HepG2 (cell line): ENCODE data around the gene GRIP2. TPM values are rescaled to one million over a fixed set of nuclear protein-coding genes. Genes with fewer than 3 reads are reported as not detected.

Experiments
- ATAC-seq: fragments of 200-7000 bp; cut with Tn5 transposase; 3 replicates; pipeline ENCODE4 v1.9.1; 2020; ENCODE audit warnings: mild to moderate bottlenecking, moderate library complexity
- BruUV-seq: library from RNA; stranded (reverse); fragments of 400-500 nt; replicated peaks from 2 replicates; lab custom pipeline; 2021; lab: Mats Ljungman, UMichigan
- CTCF ChIA-PET: fragments of 300-600 bp; formaldehyde crosslinking; extraction: SDS; loops from one replicate; lab custom pipeline; 2021; ENCODE audit warnings: low total read pairs, inconsistent platforms, low intra/inter-chr PET ratio; lab: Yijun Ruan, JAX
- POLR2A ChIA-PET: fragments of 350-600 bp; sonication (Branson Sonifier 250); formaldehyde crosslinking; loops from one replicate; lab custom pipeline; 2020; ENCODE audit warnings: antibody characterized with exemption, inconsistent platforms; lab: Yijun Ruan, JAX
- DNase-seq: peaks from one replicate; pipeline ENCODE4 v3.0.0-alpha.2; 2015; ENCODE audit warnings: low spot score
- FAIRE-seq: peaks from 3 replicates; lab custom pipeline; 2011; peaks lifted over from hg19 to GRCh38; lab: Jason Lieb, UNC
- H2AFZ ChIP-seq: one replicate; pipeline ENCODE4 v1.6.1; 2011; ENCODE audit warnings: low read length, inconsistent platforms
- H3K27ac ChIP-seq: fragments of 300-600 bp; 3 replicates; pipeline ENCODE4 v1.8.0; 2011; ENCODE audit warnings: mixed run types, mild to moderate bottlenecking, mixed read lengths, low read length, inconsistent platforms; ENCODE audit not compliant: insufficient read depth; ENCODE audit errors: extremely low read length
- H3K27me3 ChIP-seq, 2 experiments: fragments of 200-600 bp in 1 of 2; 2 replicates in 1 of 2; 3 replicates in 1 of 2; pipeline versions ENCODE4 v1.6.0 to v1.8.0; 2011; ENCODE audit warnings: low read length in 2 of 2, mild to moderate bottlenecking in 2 of 2, moderate library complexity in 2 of 2, inconsistent platforms in 1 of 2; ENCODE audit not compliant: insufficient read depth in 2 of 2, control insufficient read depth in 1 of 2
- H3K36me3 ChIP-seq, 2 experiments: fragments of 200-600 bp in 1 of 2; replicated peaks in 1 of 2; 2 replicates in 1 of 2; 3 replicates in 1 of 2; pipeline versions ENCODE4 v1.5.1 to v1.8.0; 2011; ENCODE audit warnings: low read length in 2 of 2, inconsistent platforms in 1 of 2; ENCODE audit not compliant: insufficient read depth in 2 of 2, control insufficient read depth in 1 of 2
- H3K4me1 ChIP-seq: 2 replicates; pipeline ENCODE4 v1.5.1; 2012; ENCODE audit warnings: low read length, inconsistent platforms; ENCODE audit not compliant: insufficient read depth
- H3K4me2 ChIP-seq: 2 replicates; pipeline ENCODE4 v1.6.0; 2011; ENCODE audit warnings: low read depth, low read length, inconsistent platforms
- H3K4me3 ChIP-seq, 3 experiments: fragments of 200-600 bp in 1 of 3; sonication (generic), shearing (Covaris generic) in 1 of 3; replicated peaks in 1 of 3; 2 replicates each; pipeline ENCODE4 v1.5.1; 2011 to 2016; ENCODE audit warnings: low read length in 3 of 3, inconsistent platforms in 2 of 3, low read depth in 2 of 3, mild to moderate bottlenecking in 2 of 3, control low read depth in 1 of 3, mixed read lengths in 1 of 3; ENCODE audit not compliant: insufficient read depth in 1 of 3
- H3K79me2 ChIP-seq: one replicate; pipeline ENCODE4 v1.6.1; 2011; ENCODE audit warnings: low read length, inconsistent platforms; ENCODE audit not compliant: insufficient read depth
- H3K9ac ChIP-seq: 2 replicates; pipeline ENCODE4 v1.6.0; 2011; ENCODE audit warnings: mild to moderate bottlenecking, low read depth, low read length, inconsistent platforms; ENCODE audit not compliant: insufficient read depth
- H3K9me3 ChIP-seq: 2 replicates; pipeline ENCODE4 v1.5.1; 2012; ENCODE audit warnings: mild to moderate bottlenecking, low read length
- H4K20me1 ChIP-seq: 2 replicates; pipeline ENCODE4 v1.6.0; 2011; ENCODE audit warnings: inconsistent platforms, mild to moderate bottlenecking, low read length, moderate library complexity; ENCODE audit not compliant: insufficient read depth
- CTCF ChIP-seq: sonication (generic); formaldehyde crosslinking; IDR thresholded peaks from 2 replicates; pipeline ENCODE4 v1.5.0; 2020; ENCODE audit warnings: mild to moderate bottlenecking, missing genetic modification reagents, moderate library complexity
- FLYWCH1 ChIP-seq: sonication (generic); formaldehyde crosslinking; IDR thresholded peaks from 2 replicates; pipeline ENCODE4 v1.8.1; 2023; ENCODE audit warnings: mild to moderate bottlenecking, missing genetic modification reagents
- FOSL2 ChIP-seq: sonication (generic); formaldehyde crosslinking; IDR thresholded peaks from 2 replicates; pipeline ENCODE4 v1.4.0; 2020; ENCODE audit warnings: missing genetic modification reagents
- GTF2F1 ChIP-seq: fragments of 150-350 bp; IDR thresholded peaks from 2 replicates; pipeline ENCODE4 v1.6.1; 2014; ENCODE audit warnings: low read length
- MAFF ChIP-seq: IDR thresholded peaks from 2 replicates; pipeline ENCODE4 v1.6.1; 2011; ENCODE audit warnings: low read depth, low read length, improper control_type of control experiment
- MAX ChIP-seq: IDR thresholded peaks from 2 replicates; pipeline ENCODE4 v1.6.1; 2012; ENCODE audit warnings: inconsistent platforms
- PATZ1 ChIP-seq: sonication (generic); formaldehyde crosslinking; IDR thresholded peaks from 2 replicates; pipeline ENCODE4 v1.4.0; 2020; ENCODE audit warnings: missing genetic modification reagents
- RAD21 ChIP-seq: fragments of 450-650 bp; formaldehyde crosslinking; IDR thresholded peaks from 2 replicates; pipeline ENCODE4 v1.5.0; 2020; ENCODE audit warnings: mild to moderate bottlenecking
- SIX4 ChIP-seq: sonication (generic); formaldehyde crosslinking; IDR thresholded peaks from 2 replicates; pipeline ENCODE4 v1.4.0; 2020; ENCODE audit warnings: missing genetic modification reagents
- SMC3 ChIP-seq: IDR thresholded peaks from 2 replicates; pipeline ENCODE4 v1.6.1; 2011; ENCODE audit warnings: low read length, improper control_type of control experiment
- SP140L ChIP-seq: sonication (generic); formaldehyde crosslinking; IDR thresholded peaks from 2 replicates; pipeline ENCODE4 v1.4.0; 2020; ENCODE audit warnings: missing genetic modification reagents, borderline replicate concordance
- STAG1 ChIP-seq: sonication (generic); formaldehyde crosslinking; IDR thresholded peaks from 2 replicates; pipeline ENCODE4 v1.4.0; 2020; ENCODE audit warnings: missing genetic modification reagents
- TCF12 ChIP-seq, 2 experiments: fragments of 450-650 bp in 1 of 2; sonication (generic) in 1 of 2; formaldehyde crosslinking in 1 of 2; IDR thresholded peaks; 2 replicates each; pipeline versions ENCODE4 v1.6.1 to v1.8.0; 2017 to 2022; ENCODE audit warnings: antibody characterized with exemption in 1 of 2, mild to moderate bottlenecking in 1 of 2, missing genetic modification reagents in 1 of 2, moderate library complexity in 1 of 2
- TEAD3 ChIP-seq: optimal IDR thresholded peaks from 2 replicates; pipeline ENCODE3; 2016; ENCODE audit warnings: borderline replicate concordance
- TFDP1 ChIP-seq: IDR thresholded peaks from 2 replicates; pipeline ENCODE4 v1.6.1; 2016; ENCODE audit warnings: missing compliant biosample characterization, missing genetic modification reagents, borderline replicate concordance
- XRCC5 ChIP-seq: fragments of 200-400 bp; formaldehyde crosslinking; optimal IDR thresholded peaks from 2 replicates; pipeline ENCODE3; 2017; ENCODE audit warnings: mild to moderate bottlenecking, low read length
- YY1 ChIP-seq: IDR thresholded peaks from 2 replicates; pipeline ENCODE4 v1.6.1; 2011; ENCODE audit warnings: low read length, low read depth, moderate library complexity, mild to moderate bottlenecking; ENCODE audit not compliant: insufficient read depth, insufficient replicate concordance
- ZNF274 ChIP-seq: sonication (generic); formaldehyde crosslinking; IDR thresholded peaks from 2 replicates; pipeline ENCODE4 v1.5.1; 2020; ENCODE audit warnings: mild to moderate bottlenecking, missing genetic modification reagents
- ZNF451 ChIP-seq: sonication (generic); formaldehyde crosslinking; IDR thresholded peaks from 2 replicates; pipeline ENCODE4 v1.5.0; 2020; ENCODE audit warnings: mild to moderate bottlenecking, missing genetic modification reagents
- ZNF879 ChIP-seq: sonication (generic); formaldehyde crosslinking; IDR thresholded peaks from 2 replicates; pipeline ENCODE4 v1.8.1; 2023; ENCODE audit warnings: missing genetic modification reagents
- WGBS: methylation state at CpG from one replicate; pipeline ENCODE4 v1.1.6; 2017; ENCODE audit warnings: low lambda C conversion rate; 5-methylcytosine and 5-hydroxymethylcytosine counted together
- in situ Hi-C: cut with HindIII; loops from 2 replicates; pipeline ENCODE4 v1.10.0; 2017; ENCODE audit warnings: low pct_unique_long_range_greater_than_20kb; ENCODE audit not compliant: extremely low pct_ligation_motif_present
- intact Hi-C: fragments of 100-400 bp; cut with micrococcal nuclease; formaldehyde crosslinking; loops from one replicate; pipeline ENCODE4 v1.10.0; 2022; ENCODE audit not compliant: unreplicated experiment
- polyA plus RNA-seq, 8 experiments: library from polyadenylated mRNA; depleted of rRNA in 3 of 8; stranded (reverse) in 7 of 8; unstranded in 1 of 8; fragments of >200 nt; fragmentation: Illumina TruSeq in 4 of 8; extraction: Trizol in 4 of 8; gene quantifications; 2 replicates each; pipeline versions ENCODE4 v1.2.1 to v1.2.3, GENCODE V29; 2011 to 2016; ENCODE audit warnings: low read depth in 4 of 8, missing spikeins in 1 of 8, mixed read lengths in 1 of 8; ENCODE audit not compliant: insufficient read depth in 1 of 8
- total RNA-seq, 5 experiments: library from RNA; depleted of rRNA; stranded (reverse); fragments of >200 nt; fragmentation: Illumina TruSeq; extraction: Trizol; gene quantifications; 2 replicates each; pipeline ENCODE4 v1.2.3, GENCODE V29; 2016; ENCODE audit warnings: low read depth in 1 of 5

GRIP2 gene
- total and polyA plus RNA-seq, 2 of the 13 experiments (the other 11 are each of a cell fraction or from before 2014, with no cell fraction given): 0.11 to 0.24 TPM

GRCh38 chr3:14467814-14468620, 72.1 kb downstream of the GRIP2 start:
- FAIRE-seq (peak; percentile 36), ATAC-seq (peak; percentile 73), DNase-seq (peak; percentile 8)
- Histone ChIP-seq H3K4me2 (no peak overlapping the region), H3K27me3 (no peaks in the 10 kb centered on the region), H3K4me3 (no peak overlapping the region), H4K20me1 (no peaks in the 10 kb centered on the region), H3K27ac (no peak overlapping the region), H3K79me2 (no peaks in the 10 kb centered on the region), H3K36me3 (peaks cover 18 to 60% of the 10 kb centered on the region in 2 experiments; a peak in 4 of 5 replicates), H3K9me3 (no peaks in the 10 kb centered on the region), H3K9ac (no peak overlapping the region), H2AFZ (no peak overlapping the region), H3K4me1 (no peaks in the 10 kb centered on the region)
- in situ Hi-C loops: loop anchor here (10.0 kb wide), 2 partner anchors 263 to 573 kb away; no protein-coding TSS in a partner anchor
- intact Hi-C loops: loop anchor here (1.0 to 2.0 kb wide), 2 partner anchors 65 to 207 kb away; partner anchors contain the start of gene SLC6A6
- ChIA-PET POLR2A (no interaction called here), CTCF (interaction anchor here (1.6 to 2.9 kb wide), 3 partner anchors 66 to 264 kb away, joined by 11 to 33 read pairs (median 11); partner anchors contain the start of gene SLC6A6)
- no TSS peak for BruUV-seq
- 92% methylated on average over 13 of the region's 15 CpGs for WGBS
- TF ChIP-seq TEAD3 (CRISPR knock-in tag) (peak; percentile 33), XRCC5 (peak; percentile 54), FOSL2 (CRISPR knock-in tag) (peak; percentile 38; the same call in 1 of the 2 replicates), GTF2F1 (no peak), MAFF (peak; percentile 32; the same call in 1 of the 2 replicates), MAX (0 out of 2 replicates have a peak, but pooled peaks have one; percentile 22), TCF12 (IDR thresholded peaks at IDR 0.05) (no peak), TCF12 (CRISPR knock-in tag; IDR thresholded peaks at IDR 0.05) (no peak), FLYWCH1 (no peak), TFDP1 (CRISPR knock-in tag) (no peak), ZNF879 (CRISPR knock-in tag) (no peak), SIX4 (CRISPR knock-in tag) (no peak), STAG1 (peak; percentile 93), SP140L (CRISPR knock-in tag) (no peak), SMC3 (peak; percentile 88), RAD21 (CRISPR knock-in tag) (peak; percentile 87), PATZ1 (CRISPR knock-in tag) (peak; percentile 47; the same call in 1 of the 2 replicates), ZNF274 (CRISPR knock-in tag) (no peak), YY1 (no peak), CTCF (CRISPR knock-in tag) (peak; percentile 87), ZNF451 (CRISPR knock-in tag) (no peak)
